ENCODE data around the gene SLC46A1. TPM values are rescaled to one million over a fixed set of nuclear protein-coding genes. Genes with fewer than 3 reads are reported as not detected.

SLC46A1 gene
- total and polyA plus RNA-seq, 9 of the 15 experiments (the other 6 are each of a cell fraction or from before 2014, with no cell fraction given): 0.24 to 5.5 (median 3.1) TPM

DNA sequence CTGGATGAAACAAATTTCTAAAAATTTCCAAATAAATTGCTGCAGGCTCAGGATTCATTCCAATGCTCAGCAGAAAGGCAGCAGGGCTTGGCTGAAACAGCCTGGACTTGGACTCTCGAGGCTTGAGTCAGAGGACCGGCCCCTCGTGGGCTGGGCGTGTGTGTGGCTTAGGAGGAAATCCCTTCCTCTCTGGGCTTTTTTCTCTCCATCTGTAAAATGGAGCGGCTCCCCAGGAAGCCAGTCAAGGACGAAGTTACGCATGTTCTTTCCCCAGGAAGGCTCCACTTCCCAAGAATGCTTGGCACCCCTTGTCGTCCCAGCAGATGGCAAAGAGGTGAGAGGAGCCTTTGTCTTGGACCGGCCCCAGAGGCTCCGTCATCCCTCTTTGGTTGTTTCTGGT, 13.5 kb downstream of the SLC46A1 start:
- no peak for FAIRE-seq
- BruUV-seq (replicated peaks): no TSS peak
- no peak overlapping the region for H3K4me3 ChIP-seq

More for the DNA sequence above, 13.5 kb downstream of the SLC46A1 start:
- Histone ChIP-seq H3K4me2 (ENCODE audit: insufficient read depth, low read length) (no peak overlapping the region), H2AFZ (ENCODE audit: low read depth, low read length) (no peak overlapping the region), H3K9me3 (replicated peaks; ENCODE audit: control insufficient read depth, insufficient read depth, low read depth, low read length) (no peaks in the 10 kb centered on the region), H3K9ac (ENCODE audit: insufficient read depth in 1 of 2, low read depth in 2 of 2, low read length in 2 of 2) (no peak overlapping the region), H4K20me1 (replicated peaks; ENCODE audit: control insufficient read depth, insufficient read depth, low read length) (0 out of 2 replicates have a peak, but pooled peaks cover 4% of the 10 kb centered on the region), H3K27me3 (ENCODE audit: control insufficient read depth in 2 of 2, insufficient read depth in 2 of 2, low read length in 2 of 2) (peaks cover 0 to 10% of the 10 kb centered on the region in 2 experiments; a peak in 2 of 5 replicates), H3K4me1 (replicated peaks in 1 of 2; ENCODE audit: control insufficient read depth in 2 of 2, insufficient read depth in 2 of 2, low read length in 2 of 2) (peaks cover 9 to 13% of the 10 kb centered on the region in 2 experiments; a peak in 4 of 5 replicates), H3K27ac (ENCODE audit: extremely low read depth, low read depth, low read length) (no peak overlapping the region), H3K79me2 (ENCODE audit: control insufficient read depth, insufficient read depth, low read length) (no peaks in the 10 kb centered on the region), H3K36me3 (ENCODE audit: control insufficient read depth, insufficient read depth, low read length) (no peaks in the 10 kb centered on the region), H3K9me1 (ENCODE audit: control insufficient read depth, insufficient read depth, low read length) (no peaks in the 10 kb centered on the region)
- ChIA-PET POLR2A (no interaction called here), CTCF (ENCODE audit: low intra/inter-chr PET ratio) (no interaction called here)
- DNase-seq (ENCODE audit: extremely low read depth in 1 of 4, low spot score in 3 of 4): no peak
- in situ Hi-C loops (cut with MboI) (no loop called here), intact Hi-C loops (cut with micrococcal nuclease) (no loop called here)
- no peak for TF ChIP-seq TCF7L2 (IDR thresholded peaks at IDR 0.05; ENCODE audit: low read depth, low read length)
- TF ChIP-seq, protein P1, sequence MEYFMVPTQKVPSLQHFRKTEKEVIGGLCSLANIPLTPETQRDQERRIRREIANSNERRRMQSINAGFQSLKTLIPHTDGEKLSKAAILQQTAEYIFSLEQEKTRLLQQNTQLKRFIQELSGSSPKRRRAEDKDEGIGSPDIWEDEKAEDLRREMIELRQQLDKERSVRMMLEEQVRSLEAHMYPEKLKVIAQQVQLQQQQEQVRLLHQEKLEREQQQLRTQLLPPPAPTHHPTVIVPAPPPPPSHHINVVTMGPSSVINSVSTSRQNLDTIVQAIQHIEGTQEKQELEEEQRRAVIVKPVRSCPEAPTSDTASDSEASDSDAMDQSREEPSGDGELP (CRISPR knock-in tag; IDR thresholded peaks at IDR 0.05; ENCODE audit: borderline replicate concordance): no peak
- no peak for TF ChIP-seq ARID1B (IDR thresholded peaks at IDR 0.05)
- TF ChIP-seq ATF1 (CRISPR knock-in tag; IDR thresholded peaks at IDR 0.05): no peak
- no peak for TF ChIP-seq ATF1 (tag; IDR thresholded peaks at IDR 0.05)
- TF ChIP-seq ESRRA (IDR thresholded peaks at IDR 0.05; ENCODE audit: borderline replicate concordance, low read depth): no peak
- no peak for TF ChIP-seq RBM25 (IDR thresholded peaks at IDR 0.05; ENCODE audit: low read depth, low read length, severe bottlenecking)
- TF ChIP-seq, protein P2, sequence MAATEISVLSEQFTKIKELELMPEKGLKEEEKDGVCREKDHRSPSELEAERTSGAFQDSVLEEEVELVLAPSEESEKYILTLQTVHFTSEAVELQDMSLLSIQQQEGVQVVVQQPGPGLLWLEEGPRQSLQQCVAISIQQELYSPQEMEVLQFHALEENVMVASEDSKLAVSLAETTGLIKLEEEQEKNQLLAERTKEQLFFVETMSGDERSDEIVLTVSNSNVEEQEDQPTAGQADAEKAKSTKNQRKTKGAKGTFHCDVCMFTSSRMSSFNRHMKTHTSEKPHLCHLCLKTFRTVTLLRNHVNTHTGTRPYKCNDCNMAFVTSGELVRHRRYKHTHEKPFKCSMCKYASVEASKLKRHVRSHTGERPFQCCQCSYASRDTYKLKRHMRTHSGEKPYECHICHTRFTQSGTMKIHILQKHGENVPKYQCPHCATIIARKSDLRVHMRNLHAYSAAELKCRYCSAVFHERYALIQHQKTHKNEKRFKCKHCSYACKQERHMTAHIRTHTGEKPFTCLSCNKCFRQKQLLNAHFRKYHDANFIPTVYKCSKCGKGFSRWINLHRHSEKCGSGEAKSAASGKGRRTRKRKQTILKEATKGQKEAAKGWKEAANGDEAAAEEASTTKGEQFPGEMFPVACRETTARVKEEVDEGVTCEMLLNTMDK (IDR thresholded peaks at IDR 0.05; ENCODE audit: borderline replicate concordance, insufficient read depth, low read depth, low read length, poor library complexity, severe bottlenecking): no peak
- TF ChIP-seq RHOXF2B (CRISPR knock-in tag; conservative IDR thresholded peaks at IDR 0.05): no peak
- no peak for TF ChIP-seq HCFC1 (IDR thresholded peaks at IDR 0.05; ENCODE audit: low read depth, low read length)
- no peak for TF ChIP-seq CTBP1 (IDR thresholded peaks at IDR 0.05; ENCODE audit: borderline replicate concordance)
- TF ChIP-seq BRF1 (IDR thresholded peaks at IDR 0.05; ENCODE audit: borderline replicate concordance, extremely low read depth, insufficient read length): no peak
- TF ChIP-seq TGIF2 (CRISPR knock-in tag; IDR thresholded peaks at IDR 0.05): no peak
- no peak for TF ChIP-seq ZNF76 (CRISPR knock-in tag; IDR thresholded peaks at IDR 0.05; ENCODE audit: borderline replicate concordance)
- no peak for TF ChIP-seq RBFOX2 (IDR thresholded peaks at IDR 0.05; ENCODE audit: low read depth, low read length)
- WGBS (ENCODE audit: insufficient coverage, low coverage, missing lambda C conversion rate): 33% methylated on average over 10 of the region's 10 CpGs
- no peak for ATAC-seq

Data from K562 (cell line).